NCI-H2196 treated with DMSO at 0.1 percent for 48 hours (cell line): Measurements from ENCODE around the gene CLDN9.
A peak's percentile ranks its signal among the peaks of the same experiment; 100 is the strongest.
"Not testable (repeated sequence)": the region's sequence is repeated elsewhere in the genome, so short reads cannot be mapped to it uniquely, and the experiment has no call there.

Experiments used
- DNase-seq: peaks from one replicate; lab custom pipeline; 2025; ENCODE audit not compliant: unreplicated experiment; lab: John Stamatoyannopoulos, UW

Gene CLDN9

DNA sequence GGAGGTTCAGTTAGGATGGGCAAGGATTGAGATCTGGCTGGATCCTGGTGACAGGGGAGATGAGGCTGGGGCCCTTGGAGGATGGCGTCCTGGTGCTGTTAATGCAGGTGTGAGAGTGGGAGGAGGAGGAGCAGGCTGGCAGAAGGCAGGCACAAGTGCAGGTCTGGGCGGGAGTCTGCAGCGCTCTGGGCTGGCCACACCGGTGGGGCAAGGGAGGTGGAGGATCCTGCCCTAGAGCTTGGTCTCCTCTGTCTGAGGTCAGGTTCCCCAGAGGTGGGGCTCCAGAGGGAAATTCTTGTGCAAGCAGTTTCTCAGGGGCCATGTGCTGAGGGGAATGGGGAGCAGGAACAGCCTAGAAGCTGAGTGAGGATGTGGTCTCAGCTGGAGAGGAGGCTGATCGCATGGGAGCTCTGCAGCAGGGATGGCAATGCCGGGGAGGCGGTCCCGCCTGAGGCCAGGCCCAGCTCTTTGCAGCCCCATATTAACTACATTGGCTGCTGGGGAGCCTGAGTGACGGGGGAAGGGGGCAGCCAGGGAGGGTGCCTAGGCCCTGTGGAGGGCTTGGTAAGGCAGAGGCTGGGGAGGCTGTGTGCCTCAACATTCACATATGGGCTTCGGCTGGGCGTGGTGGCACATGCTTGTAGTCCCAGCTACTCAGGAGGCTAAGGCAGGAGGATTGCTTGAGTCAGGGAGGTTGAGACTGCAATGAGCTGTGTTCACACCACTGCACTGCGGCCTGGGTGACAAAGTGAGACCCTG lies 40.0 kb downstream of the CLDN9 start:
- not testable (repeated sequence) for DNase-seq

DNA sequence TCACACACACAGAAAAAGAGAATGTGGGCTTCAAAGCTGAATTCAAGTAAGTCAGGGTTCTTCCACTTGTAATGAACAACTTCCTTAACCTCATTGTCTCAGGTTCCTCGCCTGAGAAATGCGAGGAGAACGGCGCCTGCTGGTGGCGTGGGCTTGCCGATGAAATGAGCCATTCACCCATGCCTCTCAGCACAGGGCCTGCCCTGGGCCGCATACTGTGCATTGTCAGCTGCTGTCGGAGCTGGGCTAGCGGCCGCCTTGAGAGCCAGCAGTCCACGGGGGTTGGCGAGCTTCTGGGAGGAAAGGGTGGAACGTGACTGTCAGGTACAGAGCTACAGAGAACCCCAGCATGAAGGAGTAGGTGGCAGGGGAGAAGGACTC lies 40.6 kb downstream of the CLDN9 start:
- not testable (repeated sequence) for DNase-seq

DNA sequence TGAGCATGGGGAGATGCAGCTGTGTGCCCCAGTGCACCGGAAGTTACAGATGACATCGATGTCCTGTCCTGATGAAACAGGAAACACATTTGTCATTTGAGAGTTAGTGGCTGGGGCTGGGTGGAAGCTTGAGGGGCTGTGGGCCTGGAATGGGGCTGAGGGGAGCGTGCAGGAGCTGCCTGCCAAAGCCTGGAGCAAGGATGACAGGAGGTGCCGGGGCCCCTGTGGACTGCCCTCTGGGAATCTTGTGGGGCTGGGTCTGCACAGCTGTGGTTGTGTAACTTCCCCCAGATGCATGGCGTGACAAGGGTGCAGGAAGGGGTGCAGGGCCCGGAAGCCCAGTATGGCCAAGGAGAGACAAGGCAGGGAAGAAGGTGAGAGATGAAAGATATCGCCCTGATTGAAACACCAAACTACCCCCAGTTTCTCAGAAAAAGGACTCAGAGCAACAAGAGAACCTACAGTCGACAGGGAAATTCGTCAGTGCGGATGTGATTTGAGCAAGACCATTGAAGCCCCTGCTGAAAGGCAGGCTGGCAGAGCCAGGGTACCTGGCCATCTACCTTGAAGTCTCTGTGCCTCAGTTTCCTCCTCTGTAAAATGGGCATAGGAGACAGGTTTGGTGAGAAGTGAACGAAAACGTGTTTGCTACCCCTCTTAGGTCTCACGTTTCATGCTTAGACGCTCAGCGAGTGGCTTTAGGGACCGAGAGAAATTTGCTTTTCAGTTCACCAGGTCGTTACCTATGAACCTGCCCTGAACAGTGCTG lies 42.4 kb downstream of the CLDN9 start:
- no peak for DNase-seq

DNA sequence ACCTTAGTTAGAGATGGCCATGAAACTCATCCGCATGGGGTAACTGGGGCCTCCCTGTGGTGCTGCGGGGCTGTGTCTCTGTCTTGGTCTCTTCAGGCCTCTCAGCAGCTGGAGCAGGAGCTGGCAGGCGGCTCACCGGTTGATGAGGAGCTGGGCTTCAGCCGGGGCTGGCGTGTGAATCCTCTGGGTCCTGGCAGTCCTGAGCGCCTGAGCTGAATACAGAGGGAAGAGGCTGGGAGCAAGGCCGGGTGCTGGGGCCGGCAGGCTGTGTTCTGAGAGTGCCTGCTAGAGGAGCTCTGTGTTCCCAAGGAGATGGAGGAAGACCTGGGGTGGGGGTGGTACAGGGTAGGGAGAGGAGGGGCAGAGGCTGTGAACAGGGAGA lies 43.0 kb downstream of the CLDN9 start:
- not testable (repeated sequence) for DNase-seq

DNA sequence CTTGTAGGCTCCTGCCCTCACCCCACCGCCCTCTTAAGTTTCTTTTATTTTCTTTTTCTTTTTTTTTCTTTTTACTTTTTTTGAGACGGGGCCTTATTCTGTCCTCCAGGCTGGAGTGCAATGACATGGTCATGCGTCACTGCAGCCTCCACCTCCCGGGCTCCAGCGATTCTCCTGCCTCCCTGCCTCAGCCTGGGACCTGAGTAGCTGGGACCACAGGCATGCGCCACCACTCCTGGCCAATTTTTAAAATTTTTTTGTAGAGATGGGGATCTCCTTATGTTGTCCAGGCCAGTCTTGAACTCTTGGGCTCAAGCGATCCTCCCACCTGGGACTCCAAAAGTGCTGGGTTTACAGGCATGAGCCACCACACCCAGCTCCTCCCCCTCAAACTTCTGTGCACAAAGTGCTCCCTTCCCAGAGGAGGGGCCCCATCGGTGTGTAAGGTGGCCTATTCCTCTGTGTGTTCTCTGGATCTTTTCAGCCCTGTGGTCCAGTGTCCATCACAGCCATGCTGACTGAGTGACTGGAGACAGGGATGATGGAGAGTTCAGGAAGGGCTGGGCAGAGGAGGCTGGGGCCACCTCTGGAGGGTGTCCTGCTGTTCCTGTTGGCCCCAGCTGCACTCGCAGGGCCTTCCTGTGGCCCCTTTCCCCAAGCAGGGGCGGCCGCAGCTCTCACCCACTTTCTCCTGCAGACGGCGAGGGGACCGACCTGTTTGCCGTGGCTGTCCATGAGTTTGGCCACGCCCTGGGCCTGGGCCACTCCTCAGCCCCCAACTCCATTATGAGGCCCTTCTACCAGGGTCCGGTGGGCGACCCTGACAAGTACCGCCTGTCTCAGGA lies 43.8 kb downstream of the CLDN9 start:
- DNase-seq, result no peak

DNA sequence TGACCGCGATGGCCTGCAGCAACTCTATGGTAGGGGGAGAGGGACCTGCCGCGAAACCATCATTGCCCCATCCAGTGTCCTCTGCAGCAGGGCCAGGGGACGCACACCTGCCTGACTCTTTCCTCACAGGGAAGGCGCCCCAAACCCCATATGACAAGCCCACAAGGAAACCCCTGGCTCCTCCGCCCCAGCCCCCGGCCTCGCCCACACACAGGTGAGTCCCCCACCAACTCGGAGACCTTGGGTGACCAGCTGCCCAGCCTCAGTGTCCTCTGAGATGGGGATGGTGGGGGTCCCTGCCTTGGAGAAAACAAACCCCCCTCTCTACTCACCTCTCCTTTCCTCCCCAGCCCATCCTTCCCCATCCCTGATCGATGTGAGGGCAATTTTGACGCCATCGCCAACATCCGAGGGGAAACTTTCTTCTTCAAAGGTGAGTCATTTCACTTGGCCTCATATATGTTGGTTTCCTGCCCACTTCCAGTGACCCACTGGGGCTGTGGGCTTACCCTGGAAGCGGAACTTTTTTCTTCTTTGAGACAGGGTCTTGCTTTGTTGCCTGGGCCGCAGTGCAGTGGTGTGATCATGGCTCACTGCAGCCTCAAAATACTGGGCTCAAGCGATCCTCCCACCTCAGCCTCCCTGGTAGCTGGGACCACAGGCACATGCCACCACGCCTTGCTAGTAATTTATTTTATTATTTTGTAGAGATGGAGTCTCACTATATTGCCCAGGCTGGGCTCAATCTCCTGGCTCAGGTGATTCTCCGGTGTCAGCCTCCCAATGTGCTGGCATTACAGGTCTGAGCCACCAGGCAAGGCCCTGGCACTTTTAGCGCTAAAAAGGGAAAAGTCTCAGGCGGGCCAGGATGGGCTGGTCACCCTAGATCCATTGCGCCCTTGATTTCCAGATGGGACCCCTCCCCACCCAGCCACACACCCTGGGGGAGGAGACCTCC lies 44.7 kb downstream of the CLDN9 start:
- DNase-seq, result no peak

DNA sequence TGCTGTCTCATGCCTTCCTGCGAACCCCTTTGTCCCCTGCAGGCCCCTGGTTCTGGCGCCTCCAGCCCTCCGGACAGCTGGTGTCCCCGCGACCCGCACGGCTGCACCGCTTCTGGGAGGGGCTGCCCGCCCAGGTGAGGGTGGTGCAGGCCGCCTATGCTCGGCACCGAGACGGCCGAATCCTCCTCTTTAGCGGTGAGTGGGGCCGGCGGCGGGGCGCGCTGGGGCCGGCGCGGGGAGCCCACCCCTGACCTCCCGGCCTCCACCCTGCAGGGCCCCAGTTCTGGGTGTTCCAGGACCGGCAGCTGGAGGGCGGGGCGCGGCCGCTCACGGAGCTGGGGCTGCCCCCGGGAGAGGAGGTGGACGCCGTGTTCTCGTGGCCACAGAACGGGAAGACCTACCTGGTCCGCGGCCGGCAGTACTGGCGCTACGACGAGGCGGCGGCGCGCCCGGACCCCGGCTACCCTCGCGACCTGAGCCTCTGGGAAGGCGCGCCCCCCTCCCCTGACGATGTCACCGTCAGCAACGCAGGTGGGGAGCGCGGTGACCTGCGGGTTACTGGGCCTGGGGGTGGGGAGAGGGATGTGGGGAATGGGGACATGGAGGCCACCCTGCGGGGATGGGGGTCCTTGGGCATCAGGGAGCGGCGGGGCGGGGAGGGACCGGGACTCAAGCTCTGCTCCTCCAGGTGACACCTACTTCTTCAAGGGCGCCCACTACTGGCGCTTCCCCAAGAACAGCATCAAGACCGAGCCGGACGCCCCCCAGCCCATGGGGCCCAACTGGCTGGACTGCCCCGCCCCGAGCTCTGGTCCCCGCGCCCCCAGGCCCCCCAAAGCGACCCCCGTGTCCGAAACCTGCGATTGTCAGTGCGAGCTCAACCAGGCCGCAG lies 45.7 kb downstream of the CLDN9 start:
- DNase-seq, result no peak

DNA sequence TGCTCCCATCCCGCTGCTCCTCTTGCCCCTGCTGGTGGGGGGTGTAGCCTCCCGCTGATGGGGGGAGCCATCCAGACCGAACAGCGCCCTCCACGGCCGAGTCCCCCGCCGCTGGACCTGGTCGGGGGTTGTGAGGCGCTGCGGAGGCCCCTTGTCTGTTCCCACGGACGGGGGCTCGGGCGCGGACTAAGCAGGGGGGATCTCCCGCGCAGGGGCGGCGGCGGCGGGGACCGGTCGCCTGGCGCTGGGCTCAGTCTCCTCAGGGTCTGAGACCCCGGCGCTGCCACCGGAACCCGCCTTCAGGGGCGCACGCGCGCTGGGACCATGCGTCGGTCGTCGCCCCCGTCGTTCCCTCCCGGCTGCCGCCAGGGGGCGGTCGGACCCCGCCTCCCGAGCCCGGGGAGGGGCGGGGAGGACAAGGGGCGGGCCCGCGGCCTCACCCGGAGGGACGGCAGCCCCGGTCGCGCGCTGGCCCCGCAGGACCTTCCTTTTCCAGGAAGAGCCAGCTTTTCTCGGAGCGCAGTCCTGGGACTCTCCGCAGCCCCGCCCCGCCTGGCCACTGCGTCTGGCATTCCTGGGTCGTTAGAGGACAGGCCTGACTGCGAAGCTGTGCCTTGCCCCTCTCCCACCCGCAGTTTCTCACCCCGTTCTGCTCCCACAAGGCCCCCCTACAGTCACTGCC lies 46.5 kb downstream of the CLDN9 start:
- DNase-seq, result peak; percentile 61

DNA sequence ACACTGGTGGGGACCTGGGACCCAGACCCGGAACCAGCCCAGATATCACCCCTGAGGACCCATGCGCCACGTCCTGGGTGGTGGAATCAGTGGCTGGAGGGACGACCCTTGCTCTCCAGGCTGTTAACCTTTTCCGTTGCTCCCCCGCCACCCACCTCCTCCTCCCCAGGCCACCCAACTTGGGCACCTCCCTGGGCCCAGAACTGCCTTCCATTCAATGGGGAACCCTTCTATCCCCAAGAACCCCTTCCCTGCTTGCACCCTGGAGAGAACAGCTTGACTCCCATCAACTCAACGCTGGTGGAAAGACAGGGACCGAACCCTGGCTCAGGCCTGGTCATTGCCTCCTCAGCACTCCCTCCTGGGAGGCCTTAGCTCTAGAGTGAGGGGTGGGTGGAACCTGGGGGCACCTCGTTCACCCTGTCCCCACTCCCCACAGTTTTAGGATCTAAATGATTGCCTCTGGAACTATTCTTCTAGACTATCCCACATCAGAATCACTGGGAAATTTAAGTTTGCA lies 47.1 kb downstream of the CLDN9 start:
- DNase-seq, result no peak

DNA sequence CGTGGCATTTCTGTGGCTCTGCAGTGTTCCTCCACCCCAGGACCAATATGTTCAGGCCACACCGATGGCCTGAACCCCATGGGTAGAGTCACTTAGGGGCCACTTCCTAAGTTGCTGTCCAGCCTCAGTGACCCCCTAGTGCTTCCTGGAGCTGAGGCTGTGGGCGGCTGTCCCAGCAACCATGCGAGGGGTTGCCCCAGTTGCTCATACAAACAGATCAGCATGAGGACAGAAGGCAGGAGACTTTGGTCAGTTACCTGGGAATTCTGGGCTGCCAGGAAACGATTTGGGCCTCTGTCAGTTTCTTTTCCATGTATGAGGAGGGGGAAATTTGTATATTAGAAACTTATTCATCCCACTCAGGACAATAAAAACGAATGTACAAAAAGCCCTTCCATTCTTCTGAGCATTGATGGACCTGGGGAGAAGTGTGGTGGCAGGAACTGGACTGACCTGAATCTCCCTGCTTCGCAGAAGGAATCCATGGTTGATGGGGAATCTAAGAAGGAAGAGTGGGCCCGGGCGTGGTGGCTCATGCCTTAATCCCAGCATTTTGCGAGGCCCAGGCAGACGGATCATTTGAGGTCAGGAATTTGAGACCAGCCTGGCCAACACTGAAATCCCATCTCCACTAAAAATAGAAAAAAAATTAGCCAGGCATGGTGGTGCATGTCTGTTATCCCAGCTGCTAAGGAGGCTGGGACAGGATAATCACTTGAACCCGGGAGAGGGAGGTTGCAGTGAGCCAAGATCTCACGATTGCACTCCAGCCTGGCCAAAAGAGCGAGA lies 47.8 kb downstream of the CLDN9 start:
- no peak for DNase-seq

DNA sequence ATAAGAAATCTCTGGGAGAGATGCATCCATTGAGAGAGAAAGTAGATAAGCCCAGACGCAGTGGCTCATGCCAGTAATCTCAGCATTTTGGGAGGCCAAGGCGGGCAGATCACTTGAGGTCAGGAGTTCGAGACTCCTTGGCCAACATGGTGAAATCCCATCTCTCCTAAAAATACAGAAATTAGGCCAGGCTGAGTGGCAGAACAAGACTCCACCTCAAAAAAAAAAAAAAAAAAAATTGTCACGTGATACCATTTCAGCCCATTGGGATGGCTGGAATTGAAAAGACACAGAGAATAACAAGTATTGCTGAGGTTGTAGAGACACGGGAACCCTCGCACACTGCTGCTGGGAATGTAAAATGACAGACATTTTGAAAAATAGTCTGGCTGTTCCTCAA lies 49.8 kb downstream of the CLDN9 start:
- DNase-seq, result no peak

DNA sequence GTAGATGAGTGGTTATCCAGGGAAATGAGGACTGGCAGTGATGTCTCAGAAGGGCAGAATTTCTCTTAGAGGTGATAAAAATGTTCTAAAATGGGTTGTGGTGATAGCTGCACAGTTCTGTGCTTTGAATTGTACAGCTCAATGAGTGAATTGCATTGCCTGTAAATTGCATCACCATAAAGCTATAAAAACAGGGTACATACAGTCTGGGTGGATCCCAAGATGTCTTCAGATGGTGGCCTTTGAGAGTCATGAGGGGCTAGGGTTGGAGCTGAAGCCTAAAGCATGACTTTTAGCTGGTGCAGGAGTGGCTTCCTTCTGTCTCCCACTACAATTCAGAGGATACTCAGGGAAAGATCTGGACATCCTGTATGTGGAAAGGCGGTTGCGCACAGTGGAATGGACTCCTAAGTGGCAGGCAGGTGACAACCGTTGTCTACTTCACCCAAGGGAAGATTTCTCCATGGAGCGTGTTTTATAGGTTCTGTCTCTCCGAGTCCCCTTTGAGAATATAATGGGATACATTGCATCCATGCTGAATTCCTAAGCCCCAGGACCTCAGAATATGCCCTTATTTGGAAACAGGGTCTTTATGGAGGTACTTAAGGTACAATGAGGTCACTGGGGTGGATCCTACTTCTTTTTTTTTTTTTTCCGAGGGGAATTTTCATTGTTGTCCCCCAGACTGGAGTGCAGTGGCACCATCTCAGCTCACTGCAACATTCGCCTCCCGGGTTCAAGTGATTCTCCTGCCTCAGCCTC lies 51.1 kb downstream of the CLDN9 start:
- no peak for DNase-seq
